Measurements from ENCODE around the gene HRH1.

GRCh38 chr3:11246663-11246970 is 92.3 kb downstream of the HRH1 start:
- TF ChIP-seq CTCF (IDR thresholded peaks at IDR 0.05) (no peak), TCF7L2 (IDR thresholded peaks at IDR 0.05; ENCODE audit: low read depth, low read length) (no peak), POLR2AphosphoS5 (IDR thresholded peaks at IDR 0.05; ENCODE audit: low read depth, low read length) (no peak), REST (IDR thresholded peaks at IDR 0.05; ENCODE audit: insufficient read depth in 1 of 2, low read depth in 2 of 2, low read length in 1 of 2) (no peak)

Measured in Panc1 (cell line).